ENCODE data around the gene SART1.

GRCh38 chr11:65928667-65929066, 32.9 kb upstream of the SART1 start:
- no peak for TF ChIP-seq SUZ12 (IDR thresholded peaks at IDR 0.05; ENCODE audit: extremely low read depth, insufficient read depth, insufficient read length)
- TF ChIP-seq ZNF274 (IDR thresholded peaks at IDR 0.05; ENCODE audit: low read depth, low read length) = no peak
- no peak for TF ChIP-seq YY1 (IDR thresholded peaks at IDR 0.05; ENCODE audit: insufficient read depth, insufficient read length)

Data from NT2/D1 (cell line).